GM12891 (cell line): Measurements from ENCODE around the gene CST1.

Experiments
- POLR2A ChIP-seq: IDR thresholded peaks from 2 replicates; pipeline ENCODE4 v1.6.1; 2011; ENCODE audit warnings: low read depth, low read length, control low read depth
- POLR2AphosphoS5 ChIP-seq: IDR thresholded peaks from 2 replicates; pipeline ENCODE4 v1.6.1; 2011; ENCODE audit warnings: low read depth, low read length, control low read depth
- SPI1 ChIP-seq: IDR thresholded peaks from 2 replicates; pipeline ENCODE4 v1.6.1; 2011; ENCODE audit warnings: low read depth, low read length, control low read depth
- TAF1 ChIP-seq: IDR thresholded peaks from 2 replicates; pipeline ENCODE4 v1.6.1; 2011; ENCODE audit warnings: low read depth, low read length, control low read depth

- TF ChIP-seq POLR2AphosphoS5 (no peak), SPI1 (no peak), TAF1 (no peak), POLR2A (no peak)
Observed at GRCh38 chr20:23774081-23774480, 23.3 kb upstream of the CST1 start.
